Glomerular visceral epithelial cell (primary cell): ENCODE data around the gene TPPP.

Experiments used
- DNase-seq: peaks from one replicate; pipeline ENCODE4 v3.0.0-alpha.2; 2016; ENCODE audit errors: extremely low spot score

The TPPP gene

GRCh38 chr5:677131-678101 is 15.7 kb downstream of the TPPP start:
- no peak for DNase-seq

GRCh38 chr5:676699-677076 is 16.5 kb downstream of the TPPP start:
- DNase-seq = no peak

- DNase-seq = no peak
Measured at GRCh38 chr5:675871-676698, 17.1 kb downstream of the TPPP start.

- no peak for DNase-seq
Measured at GRCh38 chr5:675111-675870, 17.9 kb downstream of the TPPP start.

- DNase-seq = no peak
Measured at GRCh38 chr5:674630-675011, 18.5 kb downstream of the TPPP start.

- no peak for DNase-seq
Measured at GRCh38 chr5:673831-674629, 19.1 kb downstream of the TPPP start.

GRCh38 chr5:673161-673830 is 19.9 kb downstream of the TPPP start:
- no peak for DNase-seq

- DNase-seq = peak; percentile 91
Measured at GRCh38 chr5:672329-673160, 20.6 kb downstream of the TPPP start.

GRCh38 chr5:671459-672328 is 21.5 kb downstream of the TPPP start:
- peak; percentile 68 for DNase-seq

- no peak for DNase-seq
Measured at GRCh38 chr5:670396-671270, 22.5 kb downstream of the TPPP start.

- no peak for DNase-seq
Measured at GRCh38 chr5:669842-670395, 23.2 kb downstream of the TPPP start.

- no peak for DNase-seq
Measured at GRCh38 chr5:669111-669841, 23.9 kb downstream of the TPPP start.

- no peak for DNase-seq
Measured at GRCh38 chr5:668283-668995, 24.7 kb downstream of the TPPP start.

- no peak for DNase-seq
Measured at GRCh38 chr5:666816-667498, 26.2 kb downstream of the TPPP start.

- DNase-seq = no peak
Measured at GRCh38 chr5:665956-666711, 27.0 kb downstream of the TPPP start.
